Middle frontal gyrus (tissue), 1 donor: Measurements from ENCODE around the gene SEC16A.

ENCODE experiments used
- DNase-seq: peaks from one replicate; pipeline ENCODE4 v3.0.0-alpha.2; 2015; ENCODE audit warnings: low spot score; ENCODE audit errors: extremely low spot score

Gene SEC16A

GRCh38 chr9:136466155-136466541 lies 16.7 kb downstream of the SEC16A start:
- DNase-seq: no peak

- DNase-seq: no peak
Measured at GRCh38 chr9:136465500-136466154, 17.2 kb downstream of the SEC16A start.

- DNase-seq: no peak
Measured at GRCh38 chr9:136464241-136464640, 18.6 kb downstream of the SEC16A start.

GRCh38 chr9:136463578-136463977 lies 19.3 kb downstream of the SEC16A start:
- no peak for DNase-seq

- no peak for DNase-seq
Measured at GRCh38 chr9:136462664-136463063, 20.2 kb downstream of the SEC16A start.

GRCh38 chr9:136460772-136461325 lies 22.0 kb downstream of the SEC16A start:
- DNase-seq: no peak

GRCh38 chr9:136459425-136459824 lies 23.4 kb downstream of the SEC16A start:
- DNase-seq: no peak

GRCh38 chr9:136457326-136457725 lies 25.5 kb downstream of the SEC16A start:
- no peak for DNase-seq

GRCh38 chr9:136456258-136456657 lies 26.6 kb downstream of the SEC16A start:
- no peak for DNase-seq

- DNase-seq: no peak
Measured at GRCh38 chr9:136455043-136456002, 27.5 kb downstream of the SEC16A start.

GRCh38 chr9:136454026-136454796 lies 28.6 kb downstream of the SEC16A start:
- no peak for DNase-seq

GRCh38 chr9:136453326-136453725 lies 29.5 kb downstream of the SEC16A start:
- DNase-seq: no peak

- DNase-seq: no peak
Measured at GRCh38 chr9:136451221-136451877, 31.5 kb downstream of the SEC16A start.

- no peak for DNase-seq
Measured at GRCh38 chr9:136448655-136449054, 34.2 kb downstream of the SEC16A start.

GRCh38 chr9:136447173-136447778 lies 35.6 kb downstream of the SEC16A start:
- no peak for DNase-seq

- DNase-seq: no peak
Measured at GRCh38 chr9:136445799-136446198, 37.0 kb downstream of the SEC16A start.

- no peak for DNase-seq
Measured at GRCh38 chr9:136444102-136444501, 38.7 kb downstream of the SEC16A start.

GRCh38 chr9:136443687-136444086 lies 39.2 kb downstream of the SEC16A start:
- DNase-seq: no peak

- no peak for DNase-seq
Measured at GRCh38 chr9:136443087-136443486, 39.8 kb downstream of the SEC16A start.

GRCh38 chr9:136442265-136442664 lies 40.6 kb downstream of the SEC16A start:
- DNase-seq: no peak
